Ishikawa (cell line): ENCODE measurements around the gene RNF115.

Experiments used
- CEBPB ChIP-seq: IDR thresholded peaks from 2 replicates; pipeline ENCODE4 v1.6.1; 2012
- CREB1 ChIP-seq: IDR thresholded peaks from 2 replicates; pipeline ENCODE4 v1.6.1; 2012; ENCODE audit warnings: low read depth
- EGR1 ChIP-seq: IDR thresholded peaks from 2 replicates; pipeline ENCODE4 v1.6.1; 2012
- EP300 ChIP-seq: IDR thresholded peaks from 2 replicates; pipeline ENCODE4 v1.6.1; 2012; ENCODE audit warnings: borderline replicate concordance
- FOXM1 ChIP-seq: IDR thresholded peaks from 2 replicates; pipeline ENCODE4 v1.6.1; 2012; ENCODE audit warnings: low read depth, borderline replicate concordance
- NFIC ChIP-seq: IDR thresholded peaks from 2 replicates; pipeline ENCODE4 v1.6.1; 2012
- RAD21 ChIP-seq: IDR thresholded peaks from 2 replicates; pipeline ENCODE4 v1.6.1; 2012; ENCODE audit warnings: low read depth
- TAF1 ChIP-seq: IDR thresholded peaks from 2 replicates; pipeline ENCODE4 v1.6.1; 2012; ENCODE audit warnings: low read depth, mild to moderate bottlenecking
- TCF12 ChIP-seq: IDR thresholded peaks from 2 replicates; pipeline ENCODE4 v1.6.1; 2012; ENCODE audit warnings: low read depth
- TEAD4 ChIP-seq: IDR thresholded peaks from 2 replicates; pipeline ENCODE4 v1.6.1; 2012
- YY1 ChIP-seq: IDR thresholded peaks from 2 replicates; pipeline ENCODE4 v1.6.1; 2012; ENCODE audit warnings: low read depth
- ZBTB7A ChIP-seq: IDR thresholded peaks from 2 replicates; pipeline ENCODE4 v1.6.1; 2012; ENCODE audit warnings: low read depth
- TF ChIP-seq, protein P1 (sequence below): IDR thresholded peaks from 2 replicates; pipeline ENCODE4 v1.6.1; 2012
- TF ChIP-seq, protein P2 (sequence below): IDR thresholded peaks from 2 replicates; pipeline ENCODE4 v1.6.1; 2012
- TF ChIP-seq, protein P3 (sequence below): IDR thresholded peaks from 2 replicates; pipeline ENCODE4 v1.6.1; 2012; ENCODE audit warnings: low read depth, mild to moderate bottlenecking

RNF115 gene

GRCh38 chr1:145828367-145829026 is 4.6 kb upstream of the RNF115 start:
- TF ChIP-seq NFIC (no peak), TCF12 (no peak), RAD21 (no peak), ZBTB7A (no peak), TEAD4 (no peak), YY1 (no peak), EP300 (no peak), TAF1 (no peak), CREB1 (no peak)
- TF ChIP-seq, protein P1, sequence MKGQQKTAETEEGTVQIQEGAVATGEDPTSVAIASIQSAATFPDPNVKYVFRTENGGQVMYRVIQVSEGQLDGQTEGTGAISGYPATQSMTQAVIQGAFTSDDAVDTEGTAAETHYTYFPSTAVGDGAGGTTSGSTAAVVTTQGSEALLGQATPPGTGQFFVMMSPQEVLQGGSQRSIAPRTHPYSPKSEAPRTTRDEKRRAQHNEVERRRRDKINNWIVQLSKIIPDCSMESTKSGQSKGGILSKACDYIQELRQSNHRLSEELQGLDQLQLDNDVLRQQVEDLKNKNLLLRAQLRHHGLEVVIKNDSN = no peak
- TF ChIP-seq, protein P2, sequence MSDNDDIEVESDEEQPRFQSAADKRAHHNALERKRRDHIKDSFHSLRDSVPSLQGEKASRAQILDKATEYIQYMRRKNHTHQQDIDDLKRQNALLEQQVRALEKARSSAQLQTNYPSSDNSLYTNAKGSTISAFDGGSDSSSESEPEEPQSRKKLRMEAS = no peak
- TF ChIP-seq, protein P3, sequence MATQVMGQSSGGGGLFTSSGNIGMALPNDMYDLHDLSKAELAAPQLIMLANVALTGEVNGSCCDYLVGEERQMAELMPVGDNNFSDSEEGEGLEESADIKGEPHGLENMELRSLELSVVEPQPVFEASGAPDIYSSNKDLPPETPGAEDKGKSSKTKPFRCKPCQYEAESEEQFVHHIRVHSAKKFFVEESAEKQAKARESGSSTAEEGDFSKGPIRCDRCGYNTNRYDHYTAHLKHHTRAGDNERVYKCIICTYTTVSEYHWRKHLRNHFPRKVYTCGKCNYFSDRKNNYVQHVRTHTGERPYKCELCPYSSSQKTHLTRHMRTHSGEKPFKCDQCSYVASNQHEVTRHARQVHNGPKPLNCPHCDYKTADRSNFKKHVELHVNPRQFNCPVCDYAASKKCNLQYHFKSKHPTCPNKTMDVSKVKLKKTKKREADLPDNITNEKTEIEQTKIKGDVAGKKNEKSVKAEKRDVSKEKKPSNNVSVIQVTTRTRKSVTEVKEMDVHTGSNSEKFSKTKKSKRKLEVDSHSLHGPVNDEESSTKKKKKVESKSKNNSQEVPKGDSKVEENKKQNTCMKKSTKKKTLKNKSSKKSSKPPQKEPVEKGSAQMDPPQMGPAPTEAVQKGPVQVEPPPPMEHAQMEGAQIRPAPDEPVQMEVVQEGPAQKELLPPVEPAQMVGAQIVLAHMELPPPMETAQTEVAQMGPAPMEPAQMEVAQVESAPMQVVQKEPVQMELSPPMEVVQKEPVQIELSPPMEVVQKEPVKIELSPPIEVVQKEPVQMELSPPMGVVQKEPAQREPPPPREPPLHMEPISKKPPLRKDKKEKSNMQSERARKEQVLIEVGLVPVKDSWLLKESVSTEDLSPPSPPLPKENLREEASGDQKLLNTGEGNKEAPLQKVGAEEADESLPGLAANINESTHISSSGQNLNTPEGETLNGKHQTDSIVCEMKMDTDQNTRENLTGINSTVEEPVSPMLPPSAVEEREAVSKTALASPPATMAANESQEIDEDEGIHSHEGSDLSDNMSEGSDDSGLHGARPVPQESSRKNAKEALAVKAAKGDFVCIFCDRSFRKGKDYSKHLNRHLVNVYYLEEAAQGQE = no peak

- TF ChIP-seq, protein P3 = no peak
- no peak for TF ChIP-seq ZBTB7A
Measured at GRCh38 chr1:145827966-145828365, 4.1 kb upstream of the RNF115 start.

- TF ChIP-seq FOXM1 = no peak
- TF ChIP-seq TAF1 = no peak
- no peak for TF ChIP-seq CEBPB
- no peak for TF ChIP-seq EP300
- no peak for TF ChIP-seq RAD21
- TF ChIP-seq ZBTB7A = no peak
Measured at GRCh38 chr1:145826030-145826429, 2.1 kb upstream of the RNF115 start.

DNA sequence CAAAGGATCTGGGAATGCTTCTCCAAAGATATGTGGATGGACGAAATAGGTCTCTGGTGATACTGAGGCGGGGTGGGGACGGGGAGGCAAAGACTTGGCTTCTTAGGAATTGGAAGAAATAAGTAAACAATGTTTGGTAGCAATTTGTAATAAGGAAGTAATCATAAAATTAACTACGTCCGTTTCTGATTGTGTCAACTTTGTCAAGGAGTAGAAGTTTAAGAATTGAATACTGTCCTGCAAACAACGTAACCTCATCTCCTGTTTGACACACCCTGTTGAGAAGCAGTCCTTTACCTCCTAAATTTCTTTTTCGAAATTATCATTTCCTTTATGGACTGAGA is 576 bp upstream of the RNF115 start:
- no peak for TF ChIP-seq EP300
- no peak for TF ChIP-seq TEAD4
- no peak for TF ChIP-seq YY1
- TF ChIP-seq EGR1 = no peak
- TF ChIP-seq CREB1 = no peak
- no peak for TF ChIP-seq FOXM1
- no peak for TF ChIP-seq ZBTB7A
- TF ChIP-seq, protein P2 = no peak
- TF ChIP-seq, protein P3 = no peak

GRCh38 chr1:145806844-145807243 is 17.1 kb downstream of the RNF115 start:
- TF ChIP-seq, protein P3 = peak; percentile 54; the same call in 1 of the 2 replicates
- TF ChIP-seq TAF1 = no peak
